ENCODE measurements around the gene S100A13.
"Not testable (repeated sequence)": the region's sequence is repeated elsewhere in the genome, so short reads cannot be mapped to it uniquely, and the experiment has no call there.

S100A13 gene

GRCh38 chr1:153626904-153627714, at the start of gene S100A13:
TSS of gene S100A13 (minus strand) at chr1:153627505. CDS start at chr1:153626472, 1,033 bp downstream.
- H3K9me3 ChIP-seq = no peaks in the 10 kb centered on the region
- H3K36me3 ChIP-seq = peaks cover 0 to 12% (median 3%) of the 10 kb centered on the region in 3 donors
- H3K4me3 ChIP-seq = peak within 1 kb of the TSS; percentile 56 to 65
- peak; percentile 51 to 57 for TF ChIP-seq CTCF (IDR thresholded peaks at IDR 0.05)
- DNase-seq = peak; percentile 83 to 91
- no peaks in the 10 kb centered on the region for H3K27me3 ChIP-seq
- H3K4me1 ChIP-seq = peaks cover 0 to 63% (median 47%) of the 10 kb centered on the region in 4 donors
- H3K27ac ChIP-seq = peak within 1 kb of the TSS; percentile 89 to 92
- intact Hi-C loops (cut with DNase I; ENCODE audit: low total_unique reads) = no loop called here

- H3K9me3 ChIP-seq = no peaks in the 10 kb centered on the region
- intact Hi-C loops (cut with DNase I; ENCODE audit: low total_unique reads) = loop anchor here (5.0 to 10.0 kb wide), 3 partner anchors 106 to 311 kb away; partner anchors contain the start of genes DENND4B, RAB13 and S100A2
- no peak overlapping the region for H3K4me3 ChIP-seq
- no peak for DNase-seq
- H3K36me3 ChIP-seq = peaks cover 3 to 10% (median 6%) of the 10 kb centered on the region in 3 donors
- no peak overlapping the region for H3K27ac ChIP-seq
- H3K4me1 ChIP-seq = peaks cover 0 to 34% (median 25%) of the 10 kb centered on the region in 4 donors
- H3K27me3 ChIP-seq = no peaks in the 10 kb centered on the region
- no peak for TF ChIP-seq CTCF (IDR thresholded peaks at IDR 0.05)
Measured at GRCh38 chr1:153673511-153673910, 46.2 kb upstream of the S100A13 start.

- intact Hi-C loops (cut with DNase I; ENCODE audit: low total_unique reads) = loop anchor here (5.0 to 10.0 kb wide), 3 partner anchors 104 to 313 kb away; partner anchors contain the start of genes DENND4B, RAB13 and S100A2
- not testable (repeated sequence) for H3K9me3 ChIP-seq, H3K27me3 ChIP-seq
- peak; percentile 50 to 79 for DNase-seq
- peaks cover 0 to 23% (median 17%) of the 10 kb centered on the region in 4 donors for H3K4me1 ChIP-seq
- peak overlapping the region; percentile 84 to 87 for H3K27ac ChIP-seq
- H3K36me3 ChIP-seq = peaks cover 18 to 27% (median 23%) of the 10 kb centered on the region in 3 donors
- peak overlapping the region; percentile 73 to 78 for H3K4me3 ChIP-seq
Measured at GRCh38 chr1:153671628-153672353, 44.5 kb upstream of the S100A13 start.

GRCh38 chr1:153670859-153671627, 43.7 kb upstream of the S100A13 start, which contains the start of gene ILF2:
TSS of gene ILF2 (minus strand) at chr1:153670993. CDS start at chr1:153670922, 71 bp downstream.
- peaks cover 0 to 23% (median 17%) of the 10 kb centered on the region in 4 donors for H3K4me1 ChIP-seq

More at GRCh38 chr1:153670859-153671627, 43.7 kb upstream of the S100A13 start, which contains the start of gene ILF2:
- peak within 1 kb of the TSS; percentile 73 to 78 for H3K4me3 ChIP-seq
- H3K36me3 ChIP-seq = peaks cover 26 to 34% (median 31%) of the 10 kb centered on the region in 3 donors
- no peaks in the 10 kb centered on the region for H3K27me3 ChIP-seq
- no peaks in the 10 kb centered on the region for H3K9me3 ChIP-seq
- peak in 1 of 2 experiments; percentile 37 for TF ChIP-seq CTCF (IDR thresholded peaks at IDR 0.05)
- intact Hi-C loops (cut with DNase I; ENCODE audit: low total_unique reads) = loop anchor here (5.0 to 10.0 kb wide), 3 partner anchors 104 to 314 kb away; partner anchors contain the start of genes DENND4B, RAB13 and S100A2
- H3K27ac ChIP-seq = peak within 1 kb of the TSS; percentile 84 to 87
- peak; percentile 95 to 99 for DNase-seq

Measured in tibial artery (tissue), 4 donors.